Aorta (tissue), 5 donors: Measurements from ENCODE around the gene AMDHD2. TPM values are rescaled to one million over a fixed set of nuclear protein-coding genes. Genes with fewer than 3 reads are reported as not detected.

Experiments used
- ATAC-seq: fragments of 200-7000 bp; cut with Tn5 transposase; one replicate; pipeline ENCODE4 v1.9.1; 2022; ENCODE audit warnings: moderate library complexity; ENCODE audit not compliant: low FRiP score
- DNase-seq, 2 donors: peaks; one replicate each; pipeline ENCODE4 v3.0.0-alpha.2; 2020
- H3K27ac ChIP-seq, 2 donors: one replicate each; pipeline ENCODE4 v1.5.1; 2013; ENCODE audit warnings: low read length in 2 of 2, mild to moderate bottlenecking in 2 of 2, moderate library complexity in 2 of 2, control low read depth in 1 of 2, inconsistent platforms in 1 of 2, low read depth in 1 of 2
- H3K27me3 ChIP-seq, 2 donors: one replicate each; pipeline ENCODE4 v1.6.1; 2013; ENCODE audit warnings: control low read depth in 1 of 2, low read length in 1 of 2, mild to moderate bottlenecking in 1 of 2, moderate library complexity in 1 of 2; ENCODE audit not compliant: insufficient read depth in 2 of 2, control insufficient read depth in 1 of 2
- H3K36me3 ChIP-seq, 2 donors: one replicate each; pipeline ENCODE4 v1.6.1; 2013; ENCODE audit warnings: control low read depth in 1 of 2, low read length in 1 of 2, mild to moderate bottlenecking in 1 of 2; ENCODE audit not compliant: insufficient read depth in 2 of 2, control insufficient read depth in 1 of 2
- H3K4me1 ChIP-seq, 2 donors: one replicate each; pipeline ENCODE4 v1.6.1; 2013; ENCODE audit warnings: low read length in 2 of 2, control low read depth in 1 of 2, mild to moderate bottlenecking in 1 of 2, moderate library complexity in 1 of 2; ENCODE audit not compliant: insufficient read depth in 2 of 2, control insufficient read depth in 1 of 2
- H3K4me3 ChIP-seq, 2 donors: one replicate each; pipeline ENCODE4 v1.5.1; 2013; ENCODE audit warnings: low read length in 2 of 2, control low read depth in 1 of 2, mild to moderate bottlenecking in 1 of 2
- H3K9me3 ChIP-seq: one replicate; pipeline ENCODE4 v1.6.1; 2013; ENCODE audit warnings: mild to moderate bottlenecking, low read length; ENCODE audit not compliant: control insufficient read depth
- WGBS, 2 donors: extraction: QIAGEN DNeasy Blood & Tissue Kit; methylation state at CpG; one replicate each; pipeline ENCODE4 v1.1.7; 2013; 5-methylcytosine and 5-hydroxymethylcytosine counted together
- intact Hi-C, 2 donors: fragments of 100-400 bp; cut with DNase I; formaldehyde crosslinking; loops; one replicate each; pipeline versions ENCODE4 v1.14.2 to v1.15.0; 2022
- polyA plus RNA-seq, 2 donors: library from polyadenylated mRNA; stranded (reverse); fragments of 200-250 nt; gene quantifications; one replicate each; pipeline ENCODE4 v1.2.3, GENCODE V29; 2013
- total RNA-seq, 2 donors: library from RNA; stranded (reverse); fragmentation: NEBNext Ultra II Directional; extraction: Animal tissue kit (Norgen Biotek cat#: 25700); gene quantifications; one replicate each; pipeline ENCODE4 v1.2.1, GENCODE V29; 2021
- donor health status: healthy with polysubstance abuse.
- donor health status: Bipolar disorder and iron deficiency.
- donor health status: DM: no; HTN: no; CAD: no.
- donor health status: DM: no; HTN: no; CAD: no.
- donor health status: DM: yes; HTN: yes; CAD: no.

The AMDHD2 gene
- total and polyA plus RNA-seq, 4 donors = 19.5 to 48.6 (median 33.3) TPM

GRCh38 chr16:2495041-2495440, 25.1 kb upstream of the AMDHD2 start:
- intact Hi-C loops = no loop called here

GRCh38 chr16:2496223-2497115, 23.7 kb upstream of the AMDHD2 start:
- intact Hi-C loops = no loop called here
- Histone ChIP-seq H3K4me1 (no peaks in the 10 kb centered on the region), H3K9me3 (no peaks in the 10 kb centered on the region), H3K36me3 (no peaks in the 10 kb centered on the region), H3K27me3 (no peaks in the 10 kb centered on the region), H3K4me3 (no peak overlapping the region), H3K27ac (no peak overlapping the region)
- ATAC-seq = no peak
- no peak for DNase-seq
- WGBS, 2 donors = 94 to 95% methylated on average over 62 of the region's 62 CpGs

More at GRCh38 chr16:2495041-2495440, 25.1 kb upstream of the AMDHD2 start:
- Histone ChIP-seq H3K4me3 (no peak overlapping the region), H3K36me3 (no peaks in the 10 kb centered on the region), H3K27me3 (no peaks in the 10 kb centered on the region), H3K9me3 (no peaks in the 10 kb centered on the region), H3K27ac (no peak overlapping the region), H3K4me1 (no peaks in the 10 kb centered on the region)
- ATAC-seq (no peak), DNase-seq (no peak)
- whole genome bisulfite sequencing, 2 donors = 82 to 86% methylated on average over 5 of the region's 5 CpGs

- H3K4me1 ChIP-seq = no peaks in the 10 kb centered on the region
- DNase-seq (peak in 1 of 2 donors; percentile 78), ATAC-seq (peak; percentile 54)
- no peaks in the 10 kb centered on the region for H3K27me3 ChIP-seq
- intact Hi-C loops = no loop called here
- H3K36me3 ChIP-seq = no peaks in the 10 kb centered on the region
- H3K9me3 ChIP-seq = no peaks in the 10 kb centered on the region
- no peak overlapping the region for H3K27ac ChIP-seq
- no peak overlapping the region for H3K4me3 ChIP-seq
- WGBS, 2 donors = 23 to 26% methylated on average over 21 of the region's 21 CpGs
Measured at GRCh38 chr16:2497116-2497630, 23.0 kb upstream of the AMDHD2 start.

- 65 to 72% methylated on average over 26 of the region's 26 CpGs for WGBS, 2 donors
- ATAC-seq = no peak
- DNase-seq = no peak
- intact Hi-C loops = loop anchor here in 1 of 2 donors (2.0 kb wide), 1 partner anchor 157 kb away; the partner anchor contains the start of gene ABCA3
- no peak overlapping the region for H3K4me3 ChIP-seq
- H3K4me1 ChIP-seq = no peaks in the 10 kb centered on the region
- no peaks in the 10 kb centered on the region for H3K27me3 ChIP-seq
- H3K27ac ChIP-seq = no peak overlapping the region
- H3K9me3 ChIP-seq = no peaks in the 10 kb centered on the region
- no peaks in the 10 kb centered on the region for H3K36me3 ChIP-seq
Measured at GRCh38 chr16:2497695-2498484, 22.3 kb upstream of the AMDHD2 start.

GRCh38 chr16:2498531-2499253, 21.5 kb upstream of the AMDHD2 start:
- ATAC-seq = no peak
- DNase-seq = no peak
- H3K27ac ChIP-seq = no peak overlapping the region
- intact Hi-C loops = loop anchor here in 1 of 2 donors (2.0 kb wide), 1 partner anchor 158 kb away; the partner anchor contains the start of gene ABCA3
- no peaks in the 10 kb centered on the region for H3K9me3 ChIP-seq
- H3K36me3 ChIP-seq = no peaks in the 10 kb centered on the region
- 45 to 48% methylated on average over 15 of the region's 15 CpGs for WGBS, 2 donors
- no peaks in the 10 kb centered on the region for H3K27me3 ChIP-seq
- no peak overlapping the region for H3K4me3 ChIP-seq
- no peaks in the 10 kb centered on the region for H3K4me1 ChIP-seq

GRCh38 chr16:2499454-2499853, 20.7 kb upstream of the AMDHD2 start:
- intact Hi-C loops = loop anchor here in 1 of 2 donors (2.0 kb wide), 1 partner anchor 159 kb away; the partner anchor contains the start of gene ABCA3
- no peaks in the 10 kb centered on the region for H3K4me1 ChIP-seq

GRCh38 chr16:2499890-2500429, 20.2 kb upstream of the AMDHD2 start:
- no peaks in the 10 kb centered on the region for H3K36me3 ChIP-seq
- no peak overlapping the region for H3K4me3 ChIP-seq
- H3K4me1 ChIP-seq = no peaks in the 10 kb centered on the region
- DNase-seq (no peak), ATAC-seq (no peak)
- 87 to 90% methylated on average over 29 of the region's 29 CpGs for WGBS, 2 donors
- H3K9me3 ChIP-seq = no peaks in the 10 kb centered on the region
- intact Hi-C loops = loop anchor here (2.0 to 5.0 kb wide), 2 partner anchors 73 to 159 kb away; partner anchors contain the start of genes ABCA3 (in 2 of the 2) and CCNF (in 1 of the 2)
- no peaks in the 10 kb centered on the region for H3K27me3 ChIP-seq
- no peak overlapping the region for H3K27ac ChIP-seq

More at GRCh38 chr16:2499454-2499853, 20.7 kb upstream of the AMDHD2 start:
- no peaks in the 10 kb centered on the region for H3K27me3 ChIP-seq
- H3K36me3 ChIP-seq = no peaks in the 10 kb centered on the region
- H3K27ac ChIP-seq = no peak overlapping the region
- H3K4me3 ChIP-seq = no peak overlapping the region
- ATAC-seq (no peak), DNase-seq (no peak)
- no peaks in the 10 kb centered on the region for H3K9me3 ChIP-seq
- WGBS, 2 donors = 89 to 98% methylated on average over 5 to 6 of the region's 6 CpGs
